T-helper 1 cell treated with Interleukin-12 subunit alpha and Interleukin-12 subunit beta and Interleukin-4 antibody, amounts not matched to agents 30 ng/mL and 1 ng/mL, for 36 hours (primary cell): Measurements from ENCODE around the gene SERTM2. TPM values are rescaled to one million over a fixed set of nuclear protein-coding genes. Genes with fewer than 3 reads are reported as not detected.
"Not testable (repeated sequence)": the region's sequence is repeated elsewhere in the genome, so short reads cannot be mapped to it uniquely, and the experiment has no call there.

ENCODE experiments used
- intact Hi-C: fragments of 100-400 bp; cut with micrococcal nuclease; formaldehyde crosslinking; loops from one replicate; pipeline ENCODE4 v1.15.1; 2024
- total RNA-seq: library from RNA; stranded (reverse); gene quantifications from 2 replicates; pipeline ENCODE4 v1.2.3, GENCODE V29; 2022

Gene SERTM2
- total RNA-seq: not detected in 2 replicates

DNA sequence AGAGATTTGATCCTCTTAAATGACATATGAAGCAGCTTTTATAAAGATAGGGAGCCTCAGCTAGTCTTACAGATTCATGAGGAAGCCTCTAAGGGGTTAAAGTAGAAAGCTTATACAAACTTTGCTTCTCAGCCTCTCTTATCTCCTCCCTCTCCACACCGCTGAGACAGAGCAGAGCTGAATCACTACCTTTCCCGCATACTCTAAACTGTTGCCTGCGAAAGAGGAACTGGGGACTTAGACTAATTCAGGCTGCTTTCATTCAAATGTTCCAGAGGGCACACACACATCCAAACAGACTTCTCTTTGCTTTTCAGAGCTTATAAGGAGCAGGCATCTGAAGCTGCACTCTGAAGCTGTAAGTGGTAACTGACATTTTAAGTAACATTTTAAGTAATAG, at the start of gene SERTM2:
Gene SERTM2 (plus strand): TSS at position 169 of the 400 bp plus-strand sequence. CDS start 7,213 bp downstream, outside the sequence.
- intact Hi-C loops: no loop called here

DNA sequence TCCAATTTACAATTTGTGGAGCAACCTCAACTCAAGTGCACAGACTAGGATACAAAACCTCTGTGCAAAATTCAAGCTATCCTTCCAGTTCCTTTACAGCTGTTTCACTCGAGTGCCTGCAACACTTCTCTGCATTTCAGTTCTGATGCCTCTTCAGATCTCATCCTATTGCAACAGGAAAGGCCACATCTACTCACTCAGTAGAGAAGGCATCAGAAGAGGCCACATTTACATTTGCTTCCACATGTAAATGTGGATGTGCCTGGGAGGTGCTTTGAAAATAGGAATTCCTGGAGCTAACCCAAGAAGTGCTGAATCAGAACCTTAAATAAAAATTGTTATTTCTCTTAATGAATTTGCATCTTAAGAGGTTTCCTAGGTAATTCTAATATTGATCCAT, 45.8 kb upstream of the SERTM2 start:
- intact Hi-C loops: no loop called here

DNA sequence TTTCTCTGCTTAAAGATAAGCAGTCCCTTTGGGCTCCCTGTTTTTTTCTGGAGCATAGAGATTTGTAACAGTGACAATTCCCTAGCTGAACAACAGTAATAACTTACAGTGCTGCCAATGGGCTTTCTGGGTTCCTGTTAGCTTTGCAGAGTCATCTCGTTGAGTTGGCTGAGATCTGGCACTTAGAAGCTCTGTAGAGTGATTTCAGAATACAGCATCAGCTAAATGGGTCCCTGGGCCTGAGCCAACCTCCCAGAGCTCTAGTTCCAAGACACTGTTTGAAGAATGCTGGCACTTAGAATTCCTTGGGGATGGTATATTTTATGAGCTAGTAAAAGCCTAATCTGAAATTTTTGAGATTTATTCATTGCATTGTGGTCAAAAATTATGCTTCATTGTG, 43.5 kb upstream of the SERTM2 start:
- intact Hi-C loops: no loop called here

DNA sequence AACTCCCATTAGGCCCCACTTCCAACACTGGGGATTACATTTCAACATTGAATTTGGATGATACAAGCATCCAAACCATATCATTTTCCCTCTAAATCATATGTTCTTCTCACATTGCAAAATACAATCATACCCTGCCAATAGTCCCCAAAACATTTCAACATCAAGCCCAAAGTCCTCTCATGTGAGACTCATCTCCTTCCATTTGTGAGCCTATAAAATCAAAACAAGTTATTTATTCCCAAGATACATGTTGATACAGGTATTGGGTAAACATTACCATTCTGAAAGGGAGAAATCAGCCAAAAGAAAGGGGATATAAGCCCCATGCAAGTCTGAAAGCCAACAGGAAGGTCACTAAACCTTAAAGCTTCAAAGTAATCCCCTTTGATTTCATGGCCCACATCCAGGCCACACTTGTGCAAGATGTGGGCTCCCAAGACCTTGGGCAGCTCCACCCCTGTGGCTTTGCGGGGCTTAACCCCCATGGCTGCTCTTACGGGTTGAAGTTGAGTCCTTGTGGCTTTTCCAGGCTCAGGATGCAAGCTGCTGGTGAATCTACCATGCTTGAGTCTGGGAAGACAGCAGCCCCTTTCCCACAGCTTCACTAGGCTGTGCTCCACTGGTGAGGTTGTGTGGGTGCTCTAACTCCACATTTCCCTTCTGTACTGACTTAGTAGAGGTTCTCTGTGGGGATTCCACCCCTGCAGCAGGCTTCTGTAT, 40.6 kb upstream of the SERTM2 start:
- intact Hi-C loops: no loop called here

DNA sequence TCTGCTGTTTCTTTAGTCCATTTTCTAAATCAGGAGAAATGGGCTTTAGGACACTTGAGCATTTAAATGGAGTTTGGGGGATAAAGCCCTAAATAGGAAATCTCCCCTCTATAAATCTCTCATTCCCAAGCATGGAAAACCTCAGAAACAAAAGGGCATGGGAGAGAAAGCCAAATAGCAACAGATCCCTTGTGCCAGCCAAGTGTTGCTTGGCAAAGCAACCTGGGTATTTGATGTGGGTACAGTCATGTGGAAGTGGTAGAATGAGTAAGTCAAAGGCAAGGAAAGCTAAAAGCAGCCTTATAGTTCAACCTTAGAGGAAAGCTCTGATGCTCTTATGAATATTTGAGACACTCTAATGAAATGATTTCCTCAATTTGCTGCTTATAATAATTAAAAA, 29.5 kb upstream of the SERTM2 start:
- intact Hi-C loops: no loop called here

DNA sequence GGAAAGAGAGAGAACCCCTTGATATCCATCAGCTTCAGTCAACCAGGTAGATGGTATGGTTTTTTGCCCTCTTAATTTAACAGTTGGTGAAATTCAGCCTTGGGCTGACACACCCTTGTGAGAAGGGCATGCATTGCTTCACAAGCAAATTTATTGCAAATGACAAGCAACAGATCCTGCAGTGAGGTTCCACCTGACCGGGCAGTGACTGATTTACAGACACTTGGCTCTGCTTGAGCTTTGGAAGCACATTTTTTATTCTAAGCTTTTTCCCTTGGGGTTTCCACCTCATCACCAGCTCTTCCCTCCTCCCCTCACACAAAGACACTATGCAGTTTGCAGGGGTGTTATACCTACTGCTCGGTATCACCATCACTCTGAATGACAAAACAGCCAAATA, 28.3 kb upstream of the SERTM2 start:
- intact Hi-C loops: no loop called here

DNA sequence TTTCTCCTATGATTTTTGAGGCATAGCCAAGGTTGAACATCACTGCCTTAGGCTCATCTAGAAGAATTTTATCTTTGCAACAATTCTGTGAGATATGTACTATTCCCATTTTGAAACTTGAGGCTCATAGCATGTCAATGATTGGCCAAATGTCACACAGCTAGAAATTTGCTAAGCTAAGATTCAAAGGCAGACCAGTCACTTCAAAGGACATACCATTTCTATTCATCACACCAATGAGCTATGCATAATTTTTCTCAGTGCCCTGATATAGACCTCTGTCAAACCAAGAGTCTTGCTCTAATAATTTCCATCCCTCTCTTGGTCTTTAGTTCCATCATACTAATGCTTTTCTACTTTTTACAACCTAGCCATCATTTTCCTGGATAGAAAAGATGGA, 27.6 kb upstream of the SERTM2 start:
- intact Hi-C loops: no loop called here

DNA sequence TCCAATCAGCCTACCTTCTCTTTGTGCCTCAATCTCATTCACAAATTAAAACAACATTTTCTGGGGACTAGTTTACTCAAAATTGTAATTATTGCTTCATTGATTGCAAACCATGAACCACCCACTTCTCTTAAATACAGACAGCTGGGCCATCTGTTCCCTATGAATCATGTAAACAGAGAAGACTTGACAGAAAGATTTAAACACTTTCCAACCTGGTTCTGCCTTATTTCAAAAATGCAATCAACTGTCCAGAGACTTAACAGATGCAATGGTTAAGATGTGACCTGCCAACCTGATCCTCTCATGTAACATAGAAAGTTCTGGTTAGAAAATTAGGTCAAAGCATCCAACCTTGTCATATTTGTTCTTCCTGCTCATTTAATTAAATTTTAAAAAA, 20.8 kb upstream of the SERTM2 start:
- intact Hi-C loops: no loop called here

DNA sequence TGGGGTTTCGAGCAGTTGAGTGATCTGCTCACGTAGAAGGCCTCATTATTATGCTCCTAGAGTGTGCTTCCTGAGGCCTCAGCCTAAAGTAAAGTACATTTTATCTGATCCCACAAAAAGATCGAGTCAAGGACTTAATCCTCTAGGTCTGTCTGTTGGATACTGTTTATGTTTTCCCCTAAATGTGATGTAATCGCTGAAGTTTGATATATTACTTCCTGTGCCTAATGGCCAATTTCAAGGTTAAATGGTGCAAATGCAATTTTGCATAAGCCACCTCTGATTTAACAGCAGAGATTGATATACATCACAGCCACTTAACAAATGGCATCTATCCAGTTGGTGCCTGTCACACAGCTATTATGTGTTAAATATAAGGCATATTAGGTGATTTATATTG, 19.4 kb upstream of the SERTM2 start:
- intact Hi-C loops: no loop called here

DNA sequence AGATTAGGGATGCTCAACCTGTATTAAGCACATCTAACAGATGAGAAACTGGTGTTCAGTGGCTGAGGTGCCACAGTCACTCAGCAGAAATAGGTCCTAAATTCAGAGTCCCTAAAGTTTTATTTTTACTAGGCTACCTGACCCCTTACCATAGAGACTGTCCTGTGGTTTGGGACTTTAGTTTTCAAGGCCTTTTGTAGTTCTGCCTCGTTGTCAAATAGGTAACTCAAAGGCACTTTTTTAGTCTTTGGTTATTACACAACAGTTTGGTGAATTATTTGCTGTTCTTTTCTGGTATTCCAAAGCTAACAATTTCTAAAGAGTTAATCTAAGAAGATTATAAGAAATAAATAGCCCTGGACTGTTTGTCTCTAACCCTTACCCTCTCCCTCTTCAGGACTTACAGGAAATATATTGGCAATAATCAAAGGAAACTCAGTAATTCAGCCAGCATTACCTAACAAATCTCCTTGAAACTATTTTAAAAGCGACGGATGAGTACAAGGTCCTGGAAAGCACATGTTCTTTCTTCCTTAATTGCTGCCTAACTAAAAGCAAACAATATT, 12.8 kb upstream of the SERTM2 start:
- intact Hi-C loops: no loop called here

DNA sequence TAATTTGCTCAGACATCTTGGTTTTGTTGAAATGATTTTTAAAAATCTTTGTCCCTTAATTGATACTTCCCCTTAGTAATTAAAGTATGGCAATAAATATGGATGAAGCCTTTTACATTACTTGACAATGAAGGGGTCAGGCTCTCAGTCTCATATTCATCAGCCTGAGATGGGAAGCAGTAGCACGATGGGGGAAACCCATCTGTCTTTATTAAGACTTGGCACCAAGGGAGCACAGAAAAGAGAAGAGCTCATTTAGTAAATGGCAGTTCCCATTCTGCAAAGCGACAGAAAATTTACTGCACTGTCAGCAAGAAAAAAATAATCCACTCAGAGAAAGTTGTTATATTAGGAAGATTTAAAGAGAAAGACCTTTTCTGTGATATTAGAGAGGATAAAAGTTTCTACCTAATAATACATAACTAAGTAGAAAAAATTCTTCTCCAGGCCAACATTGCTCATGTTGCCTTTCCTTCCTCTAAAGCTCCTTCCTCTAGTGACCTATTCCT, 7.9 kb upstream of the SERTM2 start:
- intact Hi-C loops: no loop called here

DNA sequence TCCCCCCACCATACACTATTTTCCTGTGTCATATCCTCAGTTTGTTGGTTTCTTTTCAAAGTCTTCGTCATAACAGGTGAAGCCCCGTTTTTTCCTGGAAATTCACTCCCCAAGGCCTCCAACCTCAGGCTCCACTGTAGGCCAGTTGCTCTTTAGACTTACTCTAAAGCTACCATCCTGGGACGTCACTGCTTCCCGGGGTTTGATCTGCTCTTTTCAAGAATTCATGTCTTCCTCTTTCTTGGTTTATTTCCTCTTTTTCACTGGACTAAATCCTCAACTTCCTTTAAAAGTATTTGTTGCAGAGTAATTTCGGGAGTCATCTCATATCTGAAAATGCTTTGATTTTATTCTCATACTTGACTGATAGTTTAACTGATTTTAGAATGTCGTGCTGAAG, 6.5 kb upstream of the SERTM2 start:
- intact Hi-C loops: no loop called here

DNA sequence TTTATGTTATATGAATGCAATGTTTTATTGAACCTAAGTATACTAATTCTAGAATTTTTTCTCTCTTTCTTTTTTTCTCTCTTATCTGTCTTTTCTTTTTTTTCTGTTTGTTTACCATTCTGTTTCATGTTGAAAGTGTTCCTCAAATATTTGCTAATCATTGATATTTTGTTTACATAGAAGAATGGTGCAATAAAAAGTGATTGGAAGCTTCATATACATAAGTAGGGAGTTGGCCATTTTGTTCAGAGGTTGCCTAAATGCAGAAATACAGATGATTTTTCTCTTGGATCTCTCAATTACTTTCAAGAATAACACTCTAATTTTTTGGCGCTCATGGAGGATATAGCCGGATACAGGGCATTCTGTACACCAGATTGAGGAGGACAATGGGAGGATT, 5.7 kb upstream of the SERTM2 start:
- intact Hi-C loops: no loop called here

DNA sequence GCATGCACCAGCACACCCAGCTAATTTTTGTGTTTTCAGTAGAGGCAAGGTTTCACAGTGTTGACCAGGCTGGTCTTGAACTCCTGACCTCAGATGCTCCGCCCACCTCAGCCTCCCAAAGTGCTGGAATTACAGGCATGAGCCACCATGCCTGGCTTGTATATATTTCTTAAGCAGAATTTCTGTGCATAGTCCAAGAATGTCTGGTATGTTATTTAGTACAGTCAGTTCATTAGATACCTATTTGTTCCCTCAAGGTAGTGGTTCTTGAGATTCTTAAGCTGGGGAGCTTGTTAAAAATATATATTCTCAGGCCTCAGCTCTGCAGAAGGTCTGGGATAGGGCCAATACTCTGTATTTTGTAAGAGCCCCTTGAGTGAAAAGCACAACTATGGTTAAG, 4.6 kb upstream of the SERTM2 start:
- intact Hi-C loops: no loop called here

DNA sequence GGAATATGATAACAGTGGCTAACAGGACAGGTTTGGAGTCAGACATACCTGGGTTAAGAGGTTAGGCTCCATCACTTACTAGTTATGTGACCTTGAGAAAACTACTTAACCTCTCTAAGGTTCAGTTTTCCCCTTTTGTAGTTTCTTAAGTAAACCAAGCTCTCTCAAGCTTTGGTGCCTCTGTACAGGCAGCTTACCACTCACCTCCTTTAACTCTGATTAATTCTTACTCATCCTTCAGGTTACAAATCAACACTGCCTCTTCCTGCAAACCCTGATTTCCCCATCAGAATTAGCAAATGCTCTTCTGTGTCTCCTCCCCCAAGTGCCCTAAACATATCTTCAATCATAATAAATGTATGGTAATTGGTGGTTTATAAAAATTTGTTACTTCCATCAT, 3.5 kb upstream of the SERTM2 start:
- intact Hi-C loops: no loop called here

DNA sequence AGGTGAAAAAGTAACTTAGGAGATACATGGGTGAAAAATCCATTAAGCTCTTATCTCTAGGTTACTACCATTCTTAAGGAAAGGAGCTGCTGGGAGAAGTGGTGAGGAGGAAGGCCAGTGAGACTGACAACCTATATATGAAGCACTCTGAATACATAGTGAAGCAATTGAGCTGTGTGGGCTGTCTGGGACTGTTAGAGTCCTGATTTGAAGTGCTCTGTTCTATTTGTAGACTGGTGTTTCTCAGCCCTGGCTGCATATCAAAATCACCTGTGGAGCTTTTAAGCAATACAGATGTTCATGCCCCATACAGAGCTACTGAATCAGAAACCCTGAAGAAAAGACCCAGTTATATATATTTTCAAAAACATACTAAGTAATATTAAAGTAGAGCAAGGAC, 3.9 kb downstream of the SERTM2 start:
- intact Hi-C loops: no loop called here

DNA sequence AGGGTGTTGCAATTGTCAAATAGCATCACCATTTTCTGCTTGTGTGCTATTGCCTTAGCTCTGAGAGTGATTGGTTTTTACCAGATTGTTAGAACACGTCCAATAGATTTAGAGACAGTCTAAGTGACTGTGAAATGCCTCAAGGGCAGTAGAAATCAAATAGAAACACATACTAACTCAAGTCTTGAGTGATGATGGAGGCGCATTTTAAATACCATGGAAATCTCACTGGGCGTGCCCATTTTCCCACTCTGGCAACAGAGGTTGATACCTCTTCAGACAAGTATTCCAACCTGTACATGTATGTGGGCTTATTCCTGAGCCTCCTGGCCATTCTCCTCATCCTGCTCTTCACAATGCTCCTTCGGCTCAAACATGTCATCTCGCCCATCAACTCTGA, 7.2 kb downstream of the SERTM2 start:
- intact Hi-C loops: no loop called here

DNA sequence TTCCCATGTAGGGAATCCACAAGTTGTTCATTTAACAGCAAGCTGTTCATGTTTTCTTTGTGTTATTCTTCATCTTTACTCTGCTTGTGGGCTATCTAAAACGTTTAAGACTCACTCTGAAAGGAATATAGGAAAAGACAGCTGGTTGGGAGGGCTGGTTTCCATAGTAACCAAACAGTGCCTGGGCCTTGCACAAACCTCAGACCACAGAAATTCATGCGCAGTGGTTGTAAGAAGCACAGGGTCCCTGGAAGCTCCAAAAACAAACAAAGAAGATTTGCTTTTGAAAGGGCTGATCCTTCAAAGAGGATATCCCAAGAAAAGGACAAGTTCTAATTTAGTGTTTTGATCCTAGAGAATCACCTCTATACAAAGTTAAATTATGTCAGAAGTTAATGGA, 7.8 kb downstream of the SERTM2 start:
- intact Hi-C loops: no loop called here

DNA sequence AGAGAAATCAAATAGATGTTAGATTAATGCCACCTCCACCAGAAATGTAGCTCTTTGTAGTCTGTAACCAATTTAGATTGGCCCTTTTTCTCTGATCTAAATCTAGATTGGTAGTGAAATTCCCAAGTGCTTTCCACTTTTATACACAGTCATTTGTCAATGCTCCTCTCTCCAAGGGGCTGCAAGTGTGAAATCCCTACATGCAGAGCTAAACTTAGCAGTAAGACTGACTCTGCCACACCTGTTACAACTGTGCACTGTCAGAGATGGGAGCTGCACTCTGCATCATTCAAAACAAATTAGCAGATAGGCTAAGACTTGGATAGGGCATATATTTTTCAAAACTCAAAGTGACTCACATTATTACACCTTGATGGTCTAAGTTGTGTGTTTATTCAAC, 9.1 kb downstream of the SERTM2 start:
- intact Hi-C loops: no loop called here

DNA sequence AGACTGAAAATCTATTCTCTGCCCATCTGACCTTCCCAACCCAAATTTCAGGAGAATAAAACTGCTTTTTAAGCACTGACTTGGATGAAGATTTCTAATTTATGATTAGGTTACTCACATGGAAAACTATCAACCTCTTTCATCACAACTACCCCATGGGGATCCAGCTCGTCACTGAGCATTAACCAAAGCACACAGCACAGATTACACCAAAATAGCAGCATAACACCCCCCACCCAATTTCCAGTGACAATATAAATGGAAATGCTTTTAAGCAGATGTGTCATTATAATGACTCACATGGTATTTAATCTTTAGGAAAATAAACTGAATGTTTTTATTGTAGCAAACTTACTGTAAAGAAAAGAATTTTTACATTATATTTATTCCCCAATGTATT, 9.7 kb downstream of the SERTM2 start:
- intact Hi-C loops: no loop called here

DNA sequence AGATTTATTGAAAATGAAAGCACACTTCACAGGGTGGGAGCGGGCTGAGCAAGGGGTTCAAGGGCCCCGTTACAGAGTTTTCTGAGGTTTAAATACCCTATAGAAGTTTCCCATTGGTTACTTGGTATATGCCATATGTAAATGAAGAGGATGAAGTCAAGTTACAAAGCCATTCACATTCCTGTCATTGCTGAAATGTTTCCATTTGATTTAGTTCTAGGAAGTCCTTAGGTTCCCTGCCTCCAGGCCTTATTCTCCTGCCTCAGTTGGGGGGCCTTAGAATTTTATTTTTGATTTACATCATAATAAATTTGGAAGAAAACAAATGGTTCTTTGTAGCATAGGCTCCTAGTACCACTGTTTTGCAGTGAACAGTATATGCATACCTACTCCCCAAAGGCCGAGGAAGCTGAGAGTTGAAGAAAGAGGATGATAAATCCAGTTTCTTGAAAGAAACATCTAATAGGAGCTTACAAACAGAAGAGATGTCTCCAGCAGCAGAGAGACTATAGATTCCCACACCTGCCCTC, 31.8 kb downstream of the SERTM2 start:
- intact Hi-C loops: no loop called here

DNA sequence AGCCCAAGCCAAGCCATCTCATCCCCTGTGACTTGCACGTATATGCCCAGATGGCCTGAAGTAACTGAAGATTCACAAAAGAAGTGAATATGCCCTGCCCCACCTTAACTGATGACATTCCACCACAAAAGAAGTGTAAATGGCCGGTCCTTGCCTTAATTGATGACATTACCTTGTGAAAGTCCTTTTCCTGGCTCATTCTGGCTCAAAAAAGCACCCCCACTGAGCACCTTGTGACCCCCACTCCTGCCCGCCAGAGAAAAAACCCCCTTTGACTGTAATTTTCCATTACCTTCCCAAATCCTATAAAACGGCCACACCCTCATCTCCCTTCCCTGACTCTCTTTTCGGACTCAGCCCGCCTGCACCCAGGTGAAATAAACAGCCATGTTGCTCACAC, 37.8 kb downstream of the SERTM2 start:
- intact Hi-C loops: not testable (repeated sequence)

DNA sequence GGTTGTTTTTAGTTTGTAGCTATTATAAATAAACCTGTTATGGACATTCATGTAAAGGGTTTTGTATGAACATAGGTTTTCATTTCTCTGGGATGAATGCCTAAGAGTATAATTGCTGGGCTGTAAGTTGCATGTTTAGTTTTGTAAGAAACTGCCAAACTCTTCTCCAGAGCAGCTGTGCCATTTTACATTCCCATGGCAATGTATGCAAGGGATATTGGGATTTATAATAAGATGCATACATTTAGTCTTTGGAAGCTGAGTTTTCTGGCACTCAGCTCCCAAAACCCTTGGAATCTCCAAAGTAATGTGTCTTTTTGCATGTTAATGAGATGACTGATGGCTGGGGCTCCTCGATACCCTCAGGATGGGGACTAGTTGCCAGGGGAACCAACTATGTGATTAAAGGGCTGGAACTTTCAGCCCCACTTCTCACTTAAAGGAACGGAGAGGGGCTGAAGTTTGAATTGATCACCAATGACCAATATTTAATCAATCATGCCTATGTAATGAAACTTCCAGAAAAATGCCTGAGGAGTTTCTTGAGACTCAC, 44.0 kb downstream of the SERTM2 start:
- intact Hi-C loops: no loop called here
